IPS DF 19.7 (cell line): ENCODE data around the gene PRRT3.
"Not testable (repeated sequence)": the region's sequence is repeated elsewhere in the genome, so short reads cannot be mapped to it uniquely, and the experiment has no call there.

Source experiments
- DNase-seq: peaks from one replicate; pipeline ENCODE4 v3.0.0-alpha.2; 2013; ENCODE audit warnings: low read depth, low spot score

PRRT3 gene

DNA sequence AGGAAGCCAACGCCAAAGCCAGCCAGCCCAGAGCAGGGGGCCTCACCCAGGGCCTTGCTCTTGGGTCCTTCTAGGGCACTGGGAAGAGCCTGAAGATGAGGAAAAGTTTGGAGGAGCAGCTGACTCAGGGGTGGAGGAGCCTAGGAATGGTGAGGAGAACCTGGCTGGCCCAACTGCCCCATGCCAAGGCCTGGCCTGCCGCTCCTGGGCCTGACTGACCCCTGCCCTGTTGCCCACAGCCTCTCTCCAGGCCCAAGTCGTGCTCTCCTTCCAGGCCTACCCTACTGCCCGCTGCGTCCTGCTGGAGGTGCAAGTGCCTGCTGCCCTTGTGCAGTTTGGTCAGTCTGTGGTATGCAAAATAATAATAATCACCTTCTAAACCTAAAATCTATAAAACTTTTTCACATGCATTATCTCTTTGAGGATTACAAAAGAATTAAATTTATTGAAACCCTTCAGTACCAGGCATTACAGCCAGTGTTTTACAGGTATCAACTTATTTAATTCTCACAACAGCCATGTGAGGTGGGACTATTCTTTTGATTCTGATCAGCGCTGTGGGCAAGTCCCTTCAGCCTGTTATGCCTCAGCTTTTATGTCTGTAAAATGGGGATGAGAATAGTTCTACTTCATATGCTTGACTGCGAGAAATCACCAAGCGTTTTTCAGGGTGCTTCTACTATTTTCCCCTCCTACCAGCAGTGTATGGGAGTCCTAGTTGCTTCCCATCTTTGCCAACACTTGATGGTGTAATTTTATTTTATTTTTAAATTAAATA, 33.8 kb downstream of the PRRT3 start:
- DNase-seq = no peak

DNA sequence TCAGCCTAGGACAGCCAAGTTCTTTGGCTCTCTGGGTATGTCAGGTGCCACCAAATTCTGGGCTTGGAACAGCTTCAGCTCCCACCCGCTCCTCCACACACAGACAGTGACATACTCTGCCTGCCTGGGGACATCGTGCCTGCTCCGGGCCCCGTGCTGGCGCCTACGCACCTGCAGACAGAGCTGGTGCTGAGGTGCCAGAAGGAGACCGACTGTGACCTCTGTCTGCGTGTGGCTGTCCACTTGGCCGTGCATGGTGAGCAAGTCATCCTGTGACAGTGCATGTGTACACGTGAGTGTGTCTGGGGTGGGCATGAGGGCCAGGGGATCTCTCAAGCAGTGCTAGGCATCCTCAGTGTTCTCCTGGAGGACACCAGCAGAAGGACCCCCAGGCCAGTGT, 34.4 kb downstream of the PRRT3 start:
- DNase-seq = no peak

DNA sequence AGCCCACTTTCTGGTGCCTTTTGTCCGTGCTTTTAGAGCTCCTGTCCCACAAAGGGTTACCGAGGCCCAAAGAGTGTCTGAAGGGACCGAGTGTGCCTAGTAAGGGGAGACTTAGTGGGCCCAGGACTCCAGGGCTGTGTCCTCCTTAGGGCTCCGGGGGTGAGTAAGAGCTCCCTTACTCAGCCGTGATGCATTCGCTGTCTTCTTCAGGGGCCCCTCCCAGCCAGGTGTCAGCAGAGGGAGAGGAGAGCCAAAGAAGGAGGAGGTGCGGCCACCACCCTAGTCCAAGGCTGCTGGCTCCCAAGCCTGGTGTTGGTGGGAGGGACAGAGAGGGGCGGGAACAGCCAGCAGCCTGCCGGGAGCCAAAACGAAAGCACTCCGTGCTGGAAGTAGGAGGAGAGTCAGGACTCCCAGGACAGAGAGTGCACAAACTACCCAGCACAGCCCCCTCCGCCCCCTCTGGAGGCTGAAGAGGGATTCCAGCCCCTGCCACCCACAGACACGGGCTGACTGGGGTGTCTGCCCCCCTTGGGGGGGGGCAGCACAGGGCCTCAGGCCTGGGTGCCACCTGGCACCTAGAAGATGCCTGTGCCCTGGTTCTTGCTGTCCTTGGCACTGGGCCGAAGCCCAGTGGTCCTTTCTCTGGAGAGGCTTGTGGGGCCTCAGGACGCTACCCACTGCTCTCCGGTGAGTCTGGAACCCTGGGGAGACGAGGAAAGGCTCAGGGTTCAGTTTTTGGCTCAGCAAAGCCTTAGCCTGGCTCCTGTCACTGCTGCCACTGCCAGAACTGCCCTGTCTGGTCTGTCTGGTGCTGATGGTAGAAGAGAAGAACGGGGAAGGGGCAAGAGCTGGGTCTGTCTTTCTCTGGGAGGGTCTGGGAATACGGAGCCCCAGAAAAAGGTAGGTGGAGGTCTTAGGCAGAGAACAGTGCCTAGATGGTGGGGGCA, 35.2 kb downstream of the PRRT3 start, which contains the start of gene IL17RC:
Gene IL17RC (plus strand): TSS at position 365 of the 947 bp plus-strand sequence. CDS start 218 bp downstream, at position 583.
- no peak for DNase-seq

DNA sequence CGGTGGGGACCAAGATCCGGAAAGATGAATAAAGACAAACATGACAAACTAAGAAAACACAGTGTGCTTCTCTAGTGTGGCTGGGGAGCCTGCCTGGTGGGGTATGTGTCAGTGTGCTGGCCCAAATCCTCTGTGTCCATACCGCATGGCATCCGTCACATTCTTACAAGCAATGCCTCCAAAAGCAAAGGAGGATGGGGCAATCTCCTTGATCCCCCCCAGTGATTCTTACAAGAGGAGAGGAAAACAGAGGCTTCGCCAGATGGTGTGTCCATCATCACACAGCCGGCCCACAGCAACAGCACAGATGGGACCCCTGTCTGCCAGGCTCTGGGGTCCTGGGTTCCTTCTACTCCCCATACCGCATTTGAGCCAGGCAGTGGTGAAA, 35.9 kb downstream of the PRRT3 start:
- DNase-seq = no peak

- no peak for DNase-seq
These were observed 36.7 kb downstream of the PRRT3 start for GRCh38 chr3:9915254-9916141.

GRCh38 chr3:9914559-9915253, 37.5 kb downstream of the PRRT3 start:
- no peak for DNase-seq

- no peak for DNase-seq
These were observed 38.2 kb downstream of the PRRT3 start for GRCh38 chr3:9914011-9914410.

DNA sequence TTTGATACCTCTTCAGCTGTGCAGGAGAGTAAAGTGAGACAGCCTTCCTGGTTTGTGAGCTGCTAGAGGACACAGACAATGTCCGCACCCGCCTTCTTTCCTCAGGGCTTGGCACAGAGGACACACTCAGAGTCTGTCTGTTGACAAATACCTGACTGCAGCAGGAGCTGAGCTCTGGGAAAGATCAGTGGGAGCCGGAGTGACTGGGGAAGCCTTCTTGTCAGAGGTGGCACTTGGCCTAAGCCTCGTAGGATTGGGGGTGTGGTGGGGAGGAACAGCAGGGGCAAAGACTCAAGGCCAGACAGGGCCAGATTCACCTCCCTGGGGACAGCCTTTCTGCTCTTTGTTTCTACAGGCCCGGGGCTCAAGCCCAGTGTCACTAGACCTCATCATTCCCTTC, 38.6 kb downstream of the PRRT3 start:
- DNase-seq = no peak

- DNase-seq = no peak
These were observed 39.8 kb downstream of the PRRT3 start for GRCh38 chr3:9912294-9912935.

DNA sequence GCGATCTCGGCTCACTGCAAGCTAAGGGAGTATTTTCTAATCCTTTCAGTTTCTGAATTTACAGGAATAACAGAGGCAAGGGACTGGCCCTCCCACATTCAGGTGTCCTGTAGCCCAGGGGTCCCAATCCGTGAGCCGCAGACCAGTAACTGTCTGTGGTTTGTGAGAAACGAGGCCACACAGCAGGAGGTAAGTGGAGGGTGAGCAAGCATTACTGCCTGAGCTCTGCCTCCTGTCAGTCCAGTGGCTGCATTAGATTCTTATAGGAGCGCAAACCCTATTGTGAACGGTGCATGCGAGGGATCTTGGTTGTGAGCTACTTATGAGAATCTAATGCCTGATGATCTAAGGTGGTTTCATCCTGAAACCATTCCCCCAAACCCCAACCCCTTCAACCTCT, 40.3 kb downstream of the PRRT3 start:
- DNase-seq = no peak

DNA sequence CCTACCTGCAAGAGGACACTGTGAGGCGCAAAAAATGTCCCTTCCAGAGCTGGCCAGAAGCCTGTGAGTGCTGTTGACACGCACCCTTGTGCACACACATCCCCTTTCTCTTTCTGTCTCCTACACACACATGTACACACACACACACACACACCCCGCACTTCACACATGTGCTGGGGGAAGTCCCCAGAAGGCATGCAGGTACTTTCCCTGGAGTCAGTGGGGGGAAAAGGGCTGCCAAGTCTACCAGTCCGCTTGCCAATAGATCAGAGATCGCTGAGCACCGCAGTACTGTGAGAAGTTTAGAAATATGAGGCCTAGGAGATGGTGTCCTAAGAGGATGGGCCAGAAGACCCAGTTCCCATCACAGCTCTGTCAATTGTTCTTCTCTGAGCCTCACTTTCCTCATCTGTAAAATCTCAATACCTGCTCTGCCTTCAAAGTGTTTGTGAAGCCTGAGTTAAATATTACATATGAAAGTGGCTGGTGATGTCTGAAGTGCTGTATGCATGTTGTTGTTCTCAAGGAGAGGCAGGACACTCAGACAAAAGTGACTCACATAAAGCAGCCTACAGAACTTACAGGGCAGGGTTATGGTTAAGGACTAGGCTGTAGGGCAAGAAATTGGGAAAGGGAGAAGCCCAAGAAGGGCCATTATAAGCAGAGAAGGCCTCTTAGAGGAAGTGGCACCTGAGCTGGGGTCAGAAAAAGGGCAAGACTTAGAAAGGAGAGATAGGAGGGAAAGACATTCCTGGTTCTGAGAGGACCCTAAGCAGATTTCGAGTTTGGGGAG, 42.8 kb downstream of the PRRT3 start:
- no peak for DNase-seq

- no peak for DNase-seq
These were observed 43.9 kb downstream of the PRRT3 start for GRCh38 chr3:9908286-9908685.

DNA sequence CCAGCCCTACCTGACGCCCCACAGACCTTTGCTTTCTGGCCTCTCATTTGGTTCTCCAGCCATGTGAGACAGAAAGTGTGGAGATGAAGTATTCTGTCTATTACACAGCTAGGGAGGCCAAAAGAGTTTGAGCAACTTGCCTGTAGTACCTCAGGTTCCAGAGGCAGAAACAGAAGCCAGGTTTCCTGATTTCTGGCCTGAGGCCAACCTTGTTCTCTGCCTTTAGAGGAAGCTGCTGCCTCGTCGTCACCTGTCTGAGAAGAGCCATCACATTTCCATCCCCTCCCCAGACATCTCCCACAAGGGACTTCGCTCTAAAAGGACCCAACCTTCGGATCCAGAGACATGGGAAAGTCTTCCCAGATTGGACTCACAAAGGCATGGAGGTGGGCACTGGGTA, 45.7 kb downstream of the PRRT3 start:
- no peak for DNase-seq

DNA sequence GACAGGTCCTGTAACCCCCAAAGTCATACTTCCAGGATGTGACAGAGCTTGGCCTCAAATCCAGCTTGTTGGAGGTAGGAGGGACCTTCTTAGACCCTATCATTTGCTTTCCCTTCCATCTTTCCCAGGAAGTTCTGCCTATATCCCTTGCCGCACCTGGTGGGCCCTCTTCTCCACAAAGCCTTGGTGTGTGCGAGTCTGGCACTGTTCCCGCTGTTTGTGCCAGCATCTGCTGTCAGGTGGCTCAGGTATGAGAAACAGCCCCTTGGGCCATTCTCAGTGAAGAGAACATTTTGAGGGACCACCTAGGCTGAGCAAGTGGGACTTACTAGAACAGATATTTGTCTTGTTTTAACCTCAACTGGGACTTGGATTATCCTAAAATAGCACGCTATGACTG, 48.3 kb downstream of the PRRT3 start:
- no peak for DNase-seq

- no peak for DNase-seq
These were observed 49.0 kb downstream of the PRRT3 start for GRCh38 chr3:9903238-9903624.

GRCh38 chr3:9902372-9903237, 49.6 kb downstream of the PRRT3 start, which contains the start of gene IL17RE:
Gene IL17RE, plus strand, starts transcription at chr3:9902848. Its CDS starts 85 bp downstream, at chr3:9902933.
- DNase-seq = no peak

- no peak for DNase-seq
These were observed 50.2 kb downstream of the PRRT3 start for GRCh38 chr3:9901967-9902366.

GRCh38 chr3:9900965-9901415, 51.2 kb downstream of the PRRT3 start:
- DNase-seq = not testable (repeated sequence)
